PFSK-1 (cell line): ENCODE measurements around the gene GOT2.

Source experiments
- FOXP2 ChIP-seq: optimal IDR thresholded peaks from 2 replicates; pipeline ENCODE3; 2011; ENCODE audit warnings: borderline replicate concordance, control low read depth, inconsistent platforms; ENCODE audit not compliant: insufficient read depth; ENCODE audit errors: extremely low read length, extremely low read depth
- POLR2AphosphoS5 ChIP-seq: IDR thresholded peaks from 2 replicates; pipeline ENCODE4 v1.6.1; 2012; ENCODE audit warnings: low read depth, mild to moderate bottlenecking, control low read depth, low read length, moderate library complexity
- SIN3A ChIP-seq: IDR thresholded peaks from 2 replicates; pipeline ENCODE4 v1.6.1; 2012; ENCODE audit warnings: mild to moderate bottlenecking, low read length, moderate library complexity, borderline replicate concordance; ENCODE audit not compliant: insufficient read depth
- TAF1 ChIP-seq: IDR thresholded peaks from 2 replicates; pipeline ENCODE4 v1.6.1; 2012; ENCODE audit warnings: low read length, control low read depth, borderline replicate concordance; ENCODE audit not compliant: insufficient read depth
- TF ChIP-seq, protein P1 (sequence below), 2 experiments: IDR thresholded peaks; 2 replicates each; pipeline versions ENCODE4 v1.6.1 to v1.8.0; 2011 to 2012; ENCODE audit warnings: low read depth in 2 of 2, low read length in 2 of 2, control low read depth in 1 of 2, inconsistent platforms in 1 of 2, mild to moderate bottlenecking in 1 of 2, moderate library complexity in 1 of 2; ENCODE audit not compliant: insufficient read depth in 1 of 2

The GOT2 gene

DNA sequence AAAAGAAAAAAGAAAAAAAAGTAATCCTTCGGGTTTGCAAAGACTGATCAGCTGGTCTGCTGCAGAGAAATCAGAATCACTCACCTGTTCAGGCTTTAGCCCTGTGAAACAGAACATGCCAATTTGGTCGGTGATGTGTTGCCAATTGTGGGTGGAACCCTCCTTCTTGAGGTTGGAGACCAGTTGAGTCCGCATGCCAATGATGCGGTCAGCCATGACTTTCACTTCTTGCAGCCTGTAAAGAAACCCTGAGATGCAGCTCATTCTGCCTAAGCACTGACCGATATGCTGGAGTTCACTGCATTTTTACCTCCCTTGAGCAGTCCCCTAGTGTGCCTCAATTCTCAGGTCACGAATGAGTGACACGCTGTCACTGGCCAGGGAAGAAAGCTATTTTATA lies 24.8 kb downstream of the GOT2 start:
- TF ChIP-seq TAF1: no peak

DNA sequence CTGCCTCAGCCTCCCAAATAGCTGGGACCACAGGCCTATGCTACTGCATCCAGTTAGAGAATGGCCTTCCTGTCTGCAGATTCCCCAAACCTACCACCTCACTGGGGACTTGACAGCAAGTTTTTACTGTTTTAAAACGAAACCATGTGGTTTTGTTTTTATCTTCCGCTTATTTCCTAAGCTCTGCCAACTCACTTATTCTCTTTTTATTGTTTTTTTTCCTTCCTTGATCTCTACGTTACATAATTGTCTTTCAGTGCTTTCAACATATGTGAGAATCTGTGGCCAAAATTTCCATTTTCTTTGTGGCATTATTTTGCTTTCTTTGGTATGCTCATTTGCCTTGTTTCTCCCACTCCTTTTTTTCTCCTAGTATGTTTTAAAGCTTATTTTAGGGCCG lies 35.0 kb downstream of the GOT2 start:
- TF ChIP-seq TAF1 (no peak), POLR2AphosphoS5 (no peak), SIN3A (no peak), FOXP2 (no peak)
- TF ChIP-seq, protein P1, sequence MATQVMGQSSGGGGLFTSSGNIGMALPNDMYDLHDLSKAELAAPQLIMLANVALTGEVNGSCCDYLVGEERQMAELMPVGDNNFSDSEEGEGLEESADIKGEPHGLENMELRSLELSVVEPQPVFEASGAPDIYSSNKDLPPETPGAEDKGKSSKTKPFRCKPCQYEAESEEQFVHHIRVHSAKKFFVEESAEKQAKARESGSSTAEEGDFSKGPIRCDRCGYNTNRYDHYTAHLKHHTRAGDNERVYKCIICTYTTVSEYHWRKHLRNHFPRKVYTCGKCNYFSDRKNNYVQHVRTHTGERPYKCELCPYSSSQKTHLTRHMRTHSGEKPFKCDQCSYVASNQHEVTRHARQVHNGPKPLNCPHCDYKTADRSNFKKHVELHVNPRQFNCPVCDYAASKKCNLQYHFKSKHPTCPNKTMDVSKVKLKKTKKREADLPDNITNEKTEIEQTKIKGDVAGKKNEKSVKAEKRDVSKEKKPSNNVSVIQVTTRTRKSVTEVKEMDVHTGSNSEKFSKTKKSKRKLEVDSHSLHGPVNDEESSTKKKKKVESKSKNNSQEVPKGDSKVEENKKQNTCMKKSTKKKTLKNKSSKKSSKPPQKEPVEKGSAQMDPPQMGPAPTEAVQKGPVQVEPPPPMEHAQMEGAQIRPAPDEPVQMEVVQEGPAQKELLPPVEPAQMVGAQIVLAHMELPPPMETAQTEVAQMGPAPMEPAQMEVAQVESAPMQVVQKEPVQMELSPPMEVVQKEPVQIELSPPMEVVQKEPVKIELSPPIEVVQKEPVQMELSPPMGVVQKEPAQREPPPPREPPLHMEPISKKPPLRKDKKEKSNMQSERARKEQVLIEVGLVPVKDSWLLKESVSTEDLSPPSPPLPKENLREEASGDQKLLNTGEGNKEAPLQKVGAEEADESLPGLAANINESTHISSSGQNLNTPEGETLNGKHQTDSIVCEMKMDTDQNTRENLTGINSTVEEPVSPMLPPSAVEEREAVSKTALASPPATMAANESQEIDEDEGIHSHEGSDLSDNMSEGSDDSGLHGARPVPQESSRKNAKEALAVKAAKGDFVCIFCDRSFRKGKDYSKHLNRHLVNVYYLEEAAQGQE (IDR thresholded peaks at IDR 0.05; ENCODE audit: insufficient read depth in 1 of 2, low read depth in 2 of 2, low read length in 2 of 2): no peak

DNA sequence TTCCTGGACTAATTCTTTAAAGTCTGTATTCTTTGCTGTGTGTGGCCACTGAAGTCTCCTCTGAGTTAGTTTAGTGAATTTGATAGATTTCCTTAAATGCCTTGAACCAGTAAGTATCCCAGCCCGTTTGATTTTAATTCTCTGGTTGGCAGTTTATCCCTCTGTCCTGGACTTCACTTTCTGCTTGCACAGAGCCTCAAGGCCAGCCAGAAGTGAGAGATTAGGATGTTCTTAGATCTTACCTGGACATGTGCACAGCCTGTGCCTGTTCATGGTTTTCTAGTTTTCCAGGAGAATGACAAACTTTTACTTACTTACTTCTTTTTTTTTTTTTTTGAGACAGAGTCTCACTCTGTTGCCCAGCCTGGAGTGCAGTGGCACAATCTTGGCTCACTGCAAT lies 38.7 kb downstream of the GOT2 start:
- TF ChIP-seq, protein P1 (IDR thresholded peaks at IDR 0.05; ENCODE audit: insufficient read depth in 1 of 2, low read depth in 2 of 2, low read length in 2 of 2): no peak
- TF ChIP-seq SIN3A (no peak), FOXP2 (no peak), POLR2AphosphoS5 (no peak), TAF1 (no peak)

DNA sequence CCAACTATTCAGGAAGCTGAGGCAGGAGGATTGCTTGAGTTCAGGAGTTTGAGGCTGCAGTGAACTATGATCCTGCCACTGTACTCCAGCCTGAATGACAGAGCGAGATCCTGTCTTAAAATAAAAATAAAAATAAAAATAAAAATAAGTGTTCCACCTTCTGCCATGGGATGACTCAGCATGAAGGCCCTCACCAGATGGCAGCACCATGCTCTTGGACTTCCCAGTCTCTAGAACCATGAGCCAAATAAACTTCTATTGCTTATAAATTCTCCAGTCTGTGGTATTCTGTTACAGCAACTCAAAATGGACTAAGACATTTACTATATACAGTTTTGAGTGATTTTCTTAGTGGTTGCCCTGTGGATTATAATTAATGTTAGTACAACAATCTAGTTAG lies 41.7 kb downstream of the GOT2 start:
- TF ChIP-seq, protein P1 (IDR thresholded peaks at IDR 0.05; ENCODE audit: insufficient read depth in 1 of 2, low read depth in 2 of 2, low read length in 2 of 2): no peak

DNA sequence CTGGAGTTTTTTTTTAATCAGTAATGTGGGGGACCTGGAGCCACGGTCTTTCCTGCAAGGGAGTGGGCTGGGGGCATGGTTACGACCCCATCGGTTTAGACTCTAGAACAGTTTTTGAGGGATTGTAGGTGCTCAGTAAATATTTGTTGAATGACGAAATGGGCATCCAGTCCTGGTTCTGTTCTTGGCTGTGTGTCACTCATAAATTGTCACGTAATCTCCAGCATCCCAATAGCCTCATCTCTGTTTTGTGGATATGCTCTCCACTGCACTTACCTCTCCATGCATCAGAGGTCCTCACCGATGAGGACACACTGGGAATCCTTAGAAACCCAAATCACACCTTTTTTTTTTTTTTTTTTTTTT lies 49.0 kb downstream of the GOT2 start:
- TF ChIP-seq TAF1 (no peak), POLR2AphosphoS5 (no peak), SIN3A (no peak), FOXP2 (no peak)
- TF ChIP-seq, protein P1 (IDR thresholded peaks at IDR 0.05; ENCODE audit: insufficient read depth in 1 of 2, low read depth in 2 of 2, low read length in 2 of 2): no peak
